Subcutaneous abdominal adipose tissue (tissue), 5 donors: ENCODE results near the gene APOC4.
"Not testable (repeated sequence)": the region's sequence is repeated elsewhere in the genome, so short reads cannot be mapped to it uniquely, and the experiment has no call there.

Experiments used
- H3K27ac ChIP-seq: one replicate; pipeline ENCODE4 v1.7.0; 2013; ENCODE audit warnings: low read depth, mild to moderate bottlenecking, inconsistent platforms, low read length, moderate library complexity
- H3K27me3 ChIP-seq, 5 donors: one replicate each; pipeline ENCODE4 v1.7.0; 2013; ENCODE audit warnings: low read length in 5 of 5, inconsistent platforms in 1 of 5; ENCODE audit not compliant: control insufficient read depth in 5 of 5, insufficient read depth in 4 of 5
- H3K36me3 ChIP-seq, 5 donors: one replicate each; pipeline ENCODE4 v1.7.0; 2013; ENCODE audit warnings: low read length in 5 of 5; ENCODE audit not compliant: control insufficient read depth in 5 of 5, insufficient read depth in 5 of 5
- H3K4me1 ChIP-seq, 5 donors: one replicate each; pipeline ENCODE4 v1.7.0; 2013; ENCODE audit warnings: low read length in 5 of 5, mild to moderate bottlenecking in 3 of 5, moderate library complexity in 1 of 5; ENCODE audit not compliant: control insufficient read depth in 5 of 5, insufficient read depth in 5 of 5
- H3K4me3 ChIP-seq, 5 donors: one replicate each; pipeline ENCODE4 v1.7.0; 2013; ENCODE audit warnings: low read length in 5 of 5, low read depth in 1 of 5
- H3K9ac ChIP-seq, 5 donors: one replicate each; pipeline ENCODE4 v1.7.0; 2013; ENCODE audit warnings: low read length in 5 of 5, mild to moderate bottlenecking in 4 of 5, moderate library complexity in 3 of 5
- H3K9me3 ChIP-seq, 5 donors: one replicate each; pipeline ENCODE4 v1.7.0; 2013; ENCODE audit warnings: low read length in 5 of 5; ENCODE audit not compliant: control insufficient read depth in 5 of 5
- donor health status: healthy.
- donor health status: healthy.
- donor health status: healthy.
- donor health status: healthy.
- donor health status: healthy.

APOC4 gene

GRCh38 chr19:44904426-44904994 lies 37.5 kb upstream of the APOC4 start:
- peaks cover 0 to 38% (median 32%) of the 10 kb centered on the region in 5 donors for H3K36me3 ChIP-seq
- H3K27me3 ChIP-seq, result peaks cover 0 to 13% (median 7%) of the 10 kb centered on the region in 5 donors
- H3K4me1 ChIP-seq, result peaks cover 2 to 37% (median 20%) of the 10 kb centered on the region in 5 donors
- no peak overlapping the region for H3K4me3 ChIP-seq
- peak overlapping the region in 1 of 5 donors; percentile 35 for H3K9ac ChIP-seq
- H3K9me3 ChIP-seq, result no peaks in the 10 kb centered on the region
- no peak overlapping the region for H3K27ac ChIP-seq

GRCh38 chr19:44905437-44906160 lies 36.4 kb upstream of the APOC4 start, which contains the start of gene APOE:
TSS of gene APOE (plus strand) at chr19:44905796. CDS start at chr19:44906625, 829 bp downstream.
- Histone ChIP-seq H3K36me3 (peaks cover 0 to 27% (median 23%) of the 10 kb centered on the region in 5 donors), H3K4me1 (peaks cover 2 to 48% (median 25%) of the 10 kb centered on the region in 5 donors), H3K4me3 (peak within 1 kb of the TSS; percentile 44 to 74 (median 63)), H3K27me3 (peaks cover 0 to 13% (median 7%) of the 10 kb centered on the region in 5 donors), H3K9me3 (no peaks in the 10 kb centered on the region), H3K9ac (peak within 1 kb of the TSS in 4 of 5 donors; percentile 4 to 74 (median 40)), H3K27ac (peak within 1 kb of the TSS; percentile 37)

- H3K27ac ChIP-seq, result no peak overlapping the region
- peaks cover 0 to 8% (median 4%) of the 10 kb centered on the region in 5 donors for H3K36me3 ChIP-seq
- H3K4me1 ChIP-seq, result peaks cover 8 to 67% (median 44%) of the 10 kb centered on the region in 5 donors
- H3K9ac ChIP-seq, result no peak overlapping the region
- H3K9me3 ChIP-seq, result no peaks in the 10 kb centered on the region
- H3K4me3 ChIP-seq, result no peak overlapping the region
- peaks cover 0 to 13% (median 7%) of the 10 kb centered on the region in 5 donors for H3K27me3 ChIP-seq
Observed at GRCh38 chr19:44907613-44908012, 34.4 kb upstream of the APOC4 start.

- H3K27me3 ChIP-seq, result peaks cover 0 to 13% (median 7%) of the 10 kb centered on the region in 5 donors
- H3K9me3 ChIP-seq, result no peaks in the 10 kb centered on the region
- H3K27ac ChIP-seq, result no peak overlapping the region
- peaks cover 0 to 4% (median 0%) of the 10 kb centered on the region in 5 donors for H3K36me3 ChIP-seq
- no peak overlapping the region for H3K9ac ChIP-seq
- no peak overlapping the region for H3K4me3 ChIP-seq
- H3K4me1 ChIP-seq, result peaks cover 8 to 73% (median 49%) of the 10 kb centered on the region in 5 donors
Observed at GRCh38 chr19:44908074-44908835, 33.8 kb upstream of the APOC4 start.

GRCh38 chr19:44908836-44909261 lies 33.2 kb upstream of the APOC4 start:
- Histone ChIP-seq H3K36me3 (peaks cover 0 to 4% (median 0%) of the 10 kb centered on the region in 5 donors), H3K27ac (no peak overlapping the region), H3K9me3 (no peaks in the 10 kb centered on the region), H3K4me1 (peaks cover 8 to 76% (median 51%) of the 10 kb centered on the region in 5 donors), H3K4me3 (no peak overlapping the region), H3K27me3 (peaks cover 0 to 13% (median 7%) of the 10 kb centered on the region in 5 donors), H3K9ac (no peak overlapping the region)

GRCh38 chr19:44909775-44910174 lies 32.3 kb upstream of the APOC4 start:
- peaks cover 0 to 13% (median 7%) of the 10 kb centered on the region in 5 donors for H3K27me3 ChIP-seq
- no peak overlapping the region for H3K4me3 ChIP-seq
- peak overlapping the region; percentile 58 for H3K27ac ChIP-seq
- no peaks in the 10 kb centered on the region for H3K9me3 ChIP-seq
- peaks cover 0 to 4% (median 0%) of the 10 kb centered on the region in 5 donors for H3K36me3 ChIP-seq
- H3K4me1 ChIP-seq, result peaks cover 6 to 76% (median 53%) of the 10 kb centered on the region in 5 donors
- H3K9ac ChIP-seq, result no peak overlapping the region

- not testable (repeated sequence) for H3K27me3 ChIP-seq, H3K36me3 ChIP-seq, H3K4me3 ChIP-seq, H3K9me3 ChIP-seq
- Histone ChIP-seq H3K4me1 (peaks cover 6 to 71% (median 49%) of the 10 kb centered on the region in 5 donors), H3K9ac (peak overlapping the region in 1 of 5 donors; percentile 10), H3K27ac (peak overlapping the region; percentile 72)
Observed at GRCh38 chr19:44911896-44912295, 30.1 kb upstream of the APOC4 start.

- peak overlapping the region; percentile 72 for H3K27ac ChIP-seq
- H3K27me3 ChIP-seq, result no peaks in the 10 kb centered on the region
- H3K9ac ChIP-seq, result no peak overlapping the region
- H3K4me1 ChIP-seq, result peaks cover 6 to 62% (median 49%) of the 10 kb centered on the region in 5 donors
- peaks cover 0 to 4% (median 0%) of the 10 kb centered on the region in 5 donors for H3K36me3 ChIP-seq
- H3K9me3 ChIP-seq, result no peaks in the 10 kb centered on the region
- no peak overlapping the region for H3K4me3 ChIP-seq
Observed at GRCh38 chr19:44912854-44913253, 29.2 kb upstream of the APOC4 start.

GRCh38 chr19:44913512-44914432 lies 28.3 kb upstream of the APOC4 start:
- Histone ChIP-seq H3K4me1 (peaks cover 6 to 62% (median 49%) of the 10 kb centered on the region in 5 donors), H3K4me3 (peak overlapping the region in 2 of 5 donors; percentile 73 to 75), H3K27ac (peak overlapping the region; percentile 44), H3K9ac (peak overlapping the region in 2 of 5 donors; percentile 11 to 13)
- H3K36me3 ChIP-seq, H3K27me3 ChIP-seq, H3K9me3 ChIP-seq: not testable (repeated sequence)
